Tibial nerve (tissue), 4 donors: ENCODE data around the gene ADGRD1. TPM values are rescaled to one million over a fixed set of nuclear protein-coding genes. Genes with fewer than 3 reads are reported as not detected.

Experiments used
- DNase-seq, 2 donors: peaks; one replicate each; pipeline ENCODE4 v3.0.0-alpha.2; 2019; ENCODE audit warnings: low spot score in 2 of 2
- H3K27ac ChIP-seq, 4 donors: fragments of 200-600 bp; sonication (generic) in 3 of 4; one replicate each; pipeline ENCODE4 v1.5.1; 2017 to 2019; ENCODE audit warnings: mild to moderate bottlenecking in 1 of 4
- H3K27me3 ChIP-seq, 2 donors: fragments of 200-600 bp; sonication (generic) in 1 of 2; one replicate each; pipeline versions ENCODE4 v1.5.1 to v1.6.0; 2017 to 2019
- H3K36me3 ChIP-seq, 3 donors: fragments of 200-600 bp; sonication (generic); one replicate each; pipeline ENCODE4 v1.5.1; 2018 to 2019
- H3K4me1 ChIP-seq, 4 donors: fragments of 200-600 bp; sonication (generic) in 3 of 4; one replicate each; pipeline ENCODE4 v1.5.1; 2017 to 2019
- H3K4me3 ChIP-seq, 4 donors: fragments of 200-600 bp; sonication (generic) in 3 of 4; one replicate each; pipeline ENCODE4 v1.5.1; 2017 to 2019; ENCODE audit warnings: mild to moderate bottlenecking in 1 of 4, moderate library complexity in 1 of 4
- H3K9me3 ChIP-seq, 4 donors: fragments of 200-600 bp; sonication (generic) in 3 of 4; one replicate each; pipeline ENCODE4 v1.5.1; 2017 to 2019
- EP300 ChIP-seq, 2 donors: sonication (generic); formaldehyde crosslinking; IDR thresholded peaks; one replicate each; pipeline ENCODE4 v1.6.1; 2017; ENCODE audit warnings: antibody characterized with exemption in 2 of 2, mild to moderate bottlenecking in 1 of 2
- POLR2A ChIP-seq, 2 donors: fragments of 450-650 bp; IDR thresholded peaks; one replicate each; pipeline ENCODE4 v1.6.1; 2017; ENCODE audit warnings: antibody characterized with exemption in 2 of 2, mild to moderate bottlenecking in 2 of 2, moderate library complexity in 2 of 2
- WGBS, 2 donors: methylation state at CpG; one replicate each; pipeline ENCODE4 v1.1.5; 2018; 5-methylcytosine and 5-hydroxymethylcytosine counted together
- total RNA-seq, 4 donors: library from RNA; depleted of rRNA; stranded (reverse); fragments of >200 nt; gene quantifications; one replicate each; pipeline ENCODE4 v1.1.0, GENCODE V29; 2016
- TF ChIP-seq, protein P1 (sequence below), 5 experiments: fragments of 200-600 bp in 3 of 5; fragments of 450-650 bp in 2 of 5; sonication (generic) in 3 of 5; IDR thresholded peaks; one replicate each; pipeline ENCODE4 v1.5.1; 2016 to 2019; ENCODE audit warnings: antibody characterized with exemption in 5 of 5, mild to moderate bottlenecking in 3 of 5, moderate library complexity in 2 of 5

The ADGRD1 gene
- total RNA-seq, 4 donors from 2014 or later: 99.0 to 179 (median 125) TPM

DNA sequence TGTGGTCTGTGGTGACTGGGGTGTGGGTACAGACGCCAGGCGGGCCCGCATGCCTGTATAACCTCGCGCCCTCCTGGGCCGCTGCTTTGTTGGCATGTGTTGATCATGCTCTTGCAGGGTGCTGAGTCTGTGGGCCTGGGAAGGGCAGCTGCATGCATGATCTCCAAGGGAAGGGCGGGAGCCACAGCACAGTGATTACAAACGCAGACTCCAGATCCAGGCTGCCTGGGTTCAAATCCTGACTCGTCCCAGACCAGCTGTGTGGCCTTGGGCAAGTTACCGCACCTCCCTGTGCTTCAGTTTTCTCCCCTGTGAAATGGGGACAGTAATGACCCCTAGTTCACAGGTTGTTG lies 24.0 kb downstream of the ADGRD1 start:
- Histone ChIP-seq H3K9me3 (no peaks in the 10 kb centered on the region), H3K4me3 (no peak overlapping the region), H3K27me3 (no peaks in the 10 kb centered on the region), H3K4me1 (peaks cover 0 to 49% (median 5%) of the 10 kb centered on the region in 4 donors), H3K27ac (peak overlapping the region in 2 of 4 donors; percentile 41 to 68), H3K36me3 (no peaks in the 10 kb centered on the region)
- TF ChIP-seq, protein P1, sequence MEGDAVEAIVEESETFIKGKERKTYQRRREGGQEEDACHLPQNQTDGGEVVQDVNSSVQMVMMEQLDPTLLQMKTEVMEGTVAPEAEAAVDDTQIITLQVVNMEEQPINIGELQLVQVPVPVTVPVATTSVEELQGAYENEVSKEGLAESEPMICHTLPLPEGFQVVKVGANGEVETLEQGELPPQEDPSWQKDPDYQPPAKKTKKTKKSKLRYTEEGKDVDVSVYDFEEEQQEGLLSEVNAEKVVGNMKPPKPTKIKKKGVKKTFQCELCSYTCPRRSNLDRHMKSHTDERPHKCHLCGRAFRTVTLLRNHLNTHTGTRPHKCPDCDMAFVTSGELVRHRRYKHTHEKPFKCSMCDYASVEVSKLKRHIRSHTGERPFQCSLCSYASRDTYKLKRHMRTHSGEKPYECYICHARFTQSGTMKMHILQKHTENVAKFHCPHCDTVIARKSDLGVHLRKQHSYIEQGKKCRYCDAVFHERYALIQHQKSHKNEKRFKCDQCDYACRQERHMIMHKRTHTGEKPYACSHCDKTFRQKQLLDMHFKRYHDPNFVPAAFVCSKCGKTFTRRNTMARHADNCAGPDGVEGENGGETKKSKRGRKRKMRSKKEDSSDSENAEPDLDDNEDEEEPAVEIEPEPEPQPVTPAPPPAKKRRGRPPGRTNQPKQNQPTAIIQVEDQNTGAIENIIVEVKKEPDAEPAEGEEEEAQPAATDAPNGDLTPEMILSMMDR (IDR thresholded peaks at IDR 0.05): no peak
- TF ChIP-seq POLR2A (IDR thresholded peaks at IDR 0.05): no peak
- no peak for TF ChIP-seq EP300 (IDR thresholded peaks at IDR 0.05)
- DNase-seq: no peak
- WGBS, 2 donors: 78 to 87% methylated on average over 4 of the region's 10 CpGs

DNA sequence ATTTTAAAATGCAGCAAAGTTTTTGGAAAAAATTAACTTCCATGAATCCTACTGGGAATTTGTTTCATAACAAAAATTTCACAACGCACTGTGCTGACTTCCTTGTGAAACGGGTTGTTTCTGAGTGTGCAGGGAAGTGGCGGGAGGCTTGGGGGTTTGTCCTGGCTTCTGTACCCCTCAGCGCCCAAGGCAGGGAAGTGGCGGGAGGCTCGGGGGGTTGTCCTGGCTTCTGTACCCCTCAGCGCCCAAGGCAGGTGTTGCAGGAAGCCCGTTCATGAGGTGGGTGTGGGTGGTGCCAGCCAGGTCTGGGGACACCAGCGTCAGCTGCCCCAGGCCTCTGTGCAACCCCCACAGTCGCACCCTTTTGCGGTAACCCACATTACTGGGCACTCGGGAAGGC lies 25.1 kb downstream of the ADGRD1 start:
- Histone ChIP-seq H3K4me1 (peaks cover 0 to 51% (median 3%) of the 10 kb centered on the region in 4 donors), H3K27me3 (no peaks in the 10 kb centered on the region), H3K27ac (peak overlapping the region in 2 of 4 donors; percentile 41 to 68), H3K9me3 (no peaks in the 10 kb centered on the region), H3K36me3 (no peaks in the 10 kb centered on the region), H3K4me3 (no peak overlapping the region)
- WGBS, 2 donors: 62 to 75% methylated on average over 10 to 12 of the region's 12 CpGs
- peak in 1 of 2 donors; percentile 57 for DNase-seq
- TF ChIP-seq POLR2A (IDR thresholded peaks at IDR 0.05) (peak in 1 of 2 donors; percentile 23), EP300 (IDR thresholded peaks at IDR 0.05) (peak in 1 of 2 donors; percentile 82)
- TF ChIP-seq, protein P1 (IDR thresholded peaks at IDR 0.05): no peak

DNA sequence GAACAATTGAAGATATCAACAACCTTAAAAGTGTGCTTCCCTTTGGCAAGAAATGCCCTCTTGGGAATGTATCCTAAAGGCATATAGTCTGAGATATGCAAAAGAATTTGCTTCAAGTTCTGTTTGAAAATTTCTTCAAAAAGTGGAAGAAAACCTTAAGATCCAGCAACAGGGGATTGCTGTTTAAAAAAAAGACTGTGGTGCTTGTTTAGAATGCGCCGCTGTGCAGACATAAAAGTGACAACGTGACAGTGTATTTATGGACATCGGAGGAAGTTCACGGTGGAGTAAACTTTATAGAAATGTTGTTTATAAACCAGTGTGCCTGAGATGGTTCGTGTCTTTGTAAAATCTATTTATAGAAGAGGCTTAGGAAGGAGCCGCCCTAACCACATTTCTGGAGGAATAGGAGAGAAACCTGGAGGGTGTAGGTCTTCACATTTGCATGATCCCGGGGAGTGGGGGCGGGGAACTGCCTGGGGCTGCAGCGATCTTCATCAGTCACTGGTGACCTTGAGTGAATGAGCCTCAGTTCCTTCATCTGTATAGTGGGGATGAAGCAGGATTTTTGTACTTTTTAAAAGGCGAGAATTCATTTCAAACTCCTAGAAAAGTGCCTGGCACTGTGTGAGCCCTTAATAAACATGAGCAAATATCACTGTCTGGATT lies 27.5 kb downstream of the ADGRD1 start:
- TF ChIP-seq POLR2A (IDR thresholded peaks at IDR 0.05) (no peak), EP300 (IDR thresholded peaks at IDR 0.05) (no peak)
- TF ChIP-seq, protein P1 (IDR thresholded peaks at IDR 0.05): no peak
- H3K9me3 ChIP-seq: no peaks in the 10 kb centered on the region

DNA sequence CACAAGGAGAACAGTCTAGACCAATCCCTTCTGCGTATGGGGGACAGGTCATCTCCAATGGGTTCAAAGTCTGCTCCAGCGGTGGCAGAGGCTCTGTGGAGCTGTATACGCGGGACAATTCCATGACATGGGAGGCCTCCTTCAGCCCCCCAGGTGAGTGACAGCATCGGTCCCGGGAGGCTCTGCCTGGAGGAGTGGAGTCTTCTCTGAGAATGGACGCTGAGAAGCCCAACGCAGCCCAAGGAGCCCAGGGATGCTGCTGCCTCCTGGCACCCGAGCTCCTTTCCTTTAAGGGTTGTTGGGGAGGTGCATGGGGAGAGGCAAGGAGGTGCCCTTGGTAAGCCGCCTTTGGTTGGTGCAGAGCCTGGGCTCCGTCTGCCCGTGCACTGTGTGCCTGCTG lies 28.2 kb downstream of the ADGRD1 start:
- peaks cover 0 to 62% (median 3%) of the 10 kb centered on the region in 4 donors for H3K4me1 ChIP-seq
- DNase-seq: no peak
- no peaks in the 10 kb centered on the region for H3K27me3 ChIP-seq
- 86 to 89% methylated on average over 10 to 12 of the region's 12 CpGs for WGBS, 2 donors
- TF ChIP-seq POLR2A (IDR thresholded peaks at IDR 0.05): no peak
- no peak for TF ChIP-seq EP300 (IDR thresholded peaks at IDR 0.05)
- TF ChIP-seq, protein P1 (IDR thresholded peaks at IDR 0.05): no peak
- H3K27ac ChIP-seq: peak overlapping the region in 2 of 4 donors; percentile 60 to 85
- H3K4me3 ChIP-seq: no peak overlapping the region
- no peaks in the 10 kb centered on the region for H3K36me3 ChIP-seq
- no peaks in the 10 kb centered on the region for H3K9me3 ChIP-seq

More for the DNA sequence above, 27.5 kb downstream of the ADGRD1 start:
- Histone ChIP-seq H3K4me1 (peaks cover 0 to 63% (median 3%) of the 10 kb centered on the region in 4 donors), H3K36me3 (no peaks in the 10 kb centered on the region), H3K4me3 (no peak overlapping the region), H3K27ac (peak overlapping the region in 2 of 4 donors; percentile 27 to 85), H3K27me3 (no peaks in the 10 kb centered on the region)
- DNase-seq: no peak
- 32 to 35% methylated on average over 11 of the region's 11 CpGs for WGBS, 2 donors

DNA sequence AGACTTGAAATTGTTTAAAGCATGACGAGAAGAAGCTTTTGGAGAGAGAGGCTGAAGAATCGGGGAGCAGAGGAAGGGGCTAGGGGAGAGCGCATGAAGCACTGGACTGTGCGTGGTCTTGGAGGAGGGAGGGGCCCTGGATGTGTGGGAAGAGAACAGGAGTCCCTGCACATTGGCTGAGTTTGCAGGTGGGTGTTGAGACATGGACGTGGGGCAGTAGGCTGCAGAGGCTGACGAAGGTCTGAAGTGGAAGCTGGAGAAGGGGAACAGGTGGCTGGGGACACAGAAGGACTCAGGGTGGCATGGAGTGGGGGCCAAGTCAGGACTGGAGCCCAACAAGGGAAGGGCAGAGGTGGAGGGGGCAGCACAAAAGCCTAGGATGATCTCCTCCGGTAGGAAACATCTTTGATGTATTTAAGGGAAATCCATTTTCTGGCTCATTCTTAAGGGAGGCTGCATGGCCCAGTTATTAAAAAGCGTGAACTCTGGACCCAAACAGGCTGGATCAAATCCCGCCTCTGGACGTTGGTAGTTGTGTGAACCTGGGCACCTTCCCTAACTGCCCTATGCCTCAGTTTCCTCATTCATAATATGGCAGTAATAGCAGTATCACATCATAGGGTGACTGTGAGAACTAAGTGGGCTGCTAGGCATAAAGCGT lies 29.0 kb downstream of the ADGRD1 start:
- TF ChIP-seq, protein P1 (IDR thresholded peaks at IDR 0.05): no peak
- TF ChIP-seq EP300 (IDR thresholded peaks at IDR 0.05) (no peak), POLR2A (IDR thresholded peaks at IDR 0.05) (no peak)
- Histone ChIP-seq H3K27me3 (no peaks in the 10 kb centered on the region), H3K36me3 (no peaks in the 10 kb centered on the region), H3K27ac (peak overlapping the region in 3 of 4 donors; percentile 58 to 85 (median 60)), H3K9me3 (no peaks in the 10 kb centered on the region), H3K4me3 (no peak overlapping the region), H3K4me1 (peaks cover 0 to 55% (median 3%) of the 10 kb centered on the region in 4 donors)
- no peak for DNase-seq
- 65 to 69% methylated on average over 11 of the region's 11 CpGs for WGBS, 2 donors
